HTR-8/SVneo (cell line): ENCODE measurements around the gene CNDP2.
"Not testable (repeated sequence)": the region's sequence is repeated elsewhere in the genome, so short reads cannot be mapped to it uniquely, and the experiment has no call there.

Experiments
- DNase-seq: peaks from one replicate; pipeline ENCODE4 v3.0.0; 2011; ENCODE audit warnings: low spot score, mixed read lengths; ENCODE audit not compliant: insufficient read length
- FAIRE-seq: peaks from 2 replicates; lab custom pipeline; 2011; peaks lifted over from hg19 to GRCh38; lab: Jason Lieb, UNC

CNDP2 gene

DNA sequence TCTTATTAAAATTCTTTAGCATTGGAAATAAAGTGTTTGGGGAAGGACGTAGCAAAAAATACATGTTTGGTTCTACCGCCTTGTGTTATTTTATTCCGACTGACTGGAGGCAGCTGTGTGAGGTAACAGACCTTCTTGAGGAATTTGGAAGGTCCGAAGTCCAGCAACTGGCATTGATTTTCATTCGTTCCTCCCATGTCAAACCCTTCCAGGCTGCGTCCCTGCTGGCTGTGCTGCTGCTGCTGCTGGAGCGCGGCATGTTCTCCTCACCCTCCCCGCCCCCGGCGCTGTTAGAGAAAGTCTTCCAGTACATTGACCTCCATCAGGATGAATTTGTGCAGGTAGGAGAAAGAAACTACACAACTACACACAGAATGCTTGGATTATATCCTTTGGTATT is 60.0 kb downstream of the CNDP2 start:
- DNase-seq, result no peak
- FAIRE-seq, result no peak

DNA sequence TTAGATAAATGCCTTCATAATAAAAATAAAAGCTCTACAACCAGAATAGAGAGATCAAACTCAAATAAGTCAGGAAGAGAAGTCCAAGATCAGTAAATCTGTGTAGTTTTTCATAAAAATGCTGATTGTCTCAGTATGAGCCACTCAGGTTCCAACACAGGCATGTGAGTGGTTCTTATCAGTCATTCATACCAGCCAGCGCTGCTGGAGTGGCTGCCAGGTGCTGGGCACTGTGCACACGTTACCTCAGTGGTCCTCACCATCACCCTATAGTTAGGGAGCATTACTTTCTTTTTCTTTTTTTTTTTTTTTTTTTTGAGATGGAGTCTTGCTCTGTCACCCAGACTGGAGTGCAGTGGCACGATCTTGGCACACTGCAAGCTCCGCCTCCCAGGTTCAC is 61.9 kb downstream of the CNDP2 start:
- DNase-seq (no peak), FAIRE-seq (no peak)

DNA sequence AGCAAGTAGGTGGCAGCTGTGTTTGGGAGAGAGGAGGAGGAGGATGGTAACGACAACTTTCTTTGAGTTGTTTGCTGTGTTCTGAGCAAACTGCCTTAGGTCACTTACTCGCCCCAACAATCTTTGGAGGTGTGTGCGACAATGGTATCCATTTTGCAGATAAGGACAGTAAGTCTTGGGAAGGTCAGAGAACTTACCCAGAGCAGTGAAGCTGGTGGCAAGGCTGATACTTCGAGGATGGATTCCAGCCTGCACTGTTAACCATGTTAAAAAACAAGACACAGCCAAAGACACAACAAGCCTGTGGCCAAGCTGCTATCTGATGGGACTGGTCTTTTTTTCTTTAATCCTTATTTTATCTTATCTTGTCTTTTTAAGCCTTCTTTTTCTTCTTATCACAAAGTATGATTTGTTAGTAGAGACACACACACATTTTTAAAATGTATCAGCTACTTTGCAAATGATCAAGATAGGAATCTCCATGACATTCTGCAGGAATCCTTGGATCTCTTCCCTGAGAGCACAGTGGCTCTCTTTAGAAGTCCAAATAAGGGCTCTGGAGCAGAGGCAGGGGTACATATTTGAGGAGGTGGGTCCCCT is 66.1 kb downstream of the CNDP2 start:
- FAIRE-seq (no peak), DNase-seq (no peak)

DNA sequence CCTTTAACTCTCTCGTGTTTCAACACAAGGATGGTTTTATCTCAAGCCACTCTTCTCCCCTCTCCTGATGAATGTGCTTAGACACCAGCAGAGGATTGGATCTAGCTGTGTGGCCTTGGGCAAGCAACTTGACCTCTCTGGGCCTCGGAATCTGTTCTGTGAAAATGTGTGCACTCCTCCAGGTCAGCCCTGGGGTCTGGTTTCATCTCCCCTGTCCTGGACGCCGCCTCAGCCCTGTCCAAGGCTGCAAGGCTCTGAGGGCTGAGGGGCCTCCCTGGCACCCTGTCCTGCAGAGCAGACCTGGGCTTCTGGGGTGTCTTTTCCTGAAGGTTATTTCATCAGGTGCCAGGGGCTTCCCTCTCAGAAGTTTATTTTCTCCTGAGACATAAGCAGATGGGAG is 66.6 kb downstream of the CNDP2 start:
- DNase-seq, result no peak
- no peak for FAIRE-seq

DNA sequence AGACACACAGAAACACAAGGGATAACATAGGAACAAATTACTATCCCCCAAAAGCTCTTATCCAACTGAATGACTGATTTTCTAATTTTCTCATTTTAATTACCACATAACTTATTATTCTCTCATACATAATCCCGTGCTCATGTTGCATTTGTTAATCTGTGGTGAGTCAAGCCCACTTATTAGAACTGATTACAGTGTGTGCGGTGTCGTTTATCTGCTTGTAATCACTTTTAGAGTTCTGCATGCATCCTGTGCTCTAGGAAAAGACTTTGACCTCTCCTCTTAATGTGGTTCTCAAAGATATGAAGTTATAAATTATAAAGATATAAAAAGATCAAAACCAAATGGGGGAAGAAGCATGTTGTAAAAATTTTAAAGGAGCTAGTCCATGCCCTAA is 67.8 kb downstream of the CNDP2 start:
- no peak for FAIRE-seq
- DNase-seq, result no peak

DNA sequence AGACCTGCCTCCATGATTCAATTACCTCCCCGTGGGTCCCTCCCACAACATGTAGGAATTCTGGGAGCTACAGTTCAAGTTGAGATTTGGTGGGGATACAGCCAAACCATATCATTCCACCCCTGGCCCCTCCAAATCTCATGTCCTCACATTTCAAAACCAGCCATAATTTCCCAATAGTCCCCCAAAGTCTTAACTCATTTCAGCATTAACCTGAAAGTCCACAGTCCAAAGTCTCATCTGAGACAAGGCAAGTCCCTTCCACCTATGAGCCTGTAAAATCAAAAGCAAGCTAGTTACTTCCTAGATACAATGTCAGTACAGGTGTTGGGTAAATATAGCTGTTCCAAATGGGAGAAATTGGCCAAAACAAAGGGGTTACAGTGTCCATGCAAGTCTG is 69.0 kb downstream of the CNDP2 start:
- not testable (repeated sequence) for DNase-seq, FAIRE-seq

DNA sequence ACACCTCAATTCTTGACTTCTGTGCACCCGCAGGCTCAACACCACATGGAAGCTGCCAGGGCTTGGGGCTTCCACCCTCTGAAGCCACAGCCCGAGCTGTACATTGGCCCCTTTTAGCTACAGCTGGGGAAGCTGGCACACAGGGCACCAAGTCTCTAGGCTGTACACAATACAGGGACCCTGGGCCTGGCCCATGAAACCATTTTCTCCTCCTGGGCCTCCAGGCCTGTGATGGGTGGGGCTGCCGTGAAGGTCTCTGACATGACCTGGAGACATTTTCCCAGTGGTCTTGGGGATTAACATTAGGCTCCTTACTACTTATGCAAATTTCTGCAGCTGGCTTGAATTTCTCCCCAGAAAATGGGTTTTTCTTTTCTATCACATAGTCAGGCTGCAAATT is 69.8 kb downstream of the CNDP2 start:
- not testable (repeated sequence) for DNase-seq, FAIRE-seq

DNA sequence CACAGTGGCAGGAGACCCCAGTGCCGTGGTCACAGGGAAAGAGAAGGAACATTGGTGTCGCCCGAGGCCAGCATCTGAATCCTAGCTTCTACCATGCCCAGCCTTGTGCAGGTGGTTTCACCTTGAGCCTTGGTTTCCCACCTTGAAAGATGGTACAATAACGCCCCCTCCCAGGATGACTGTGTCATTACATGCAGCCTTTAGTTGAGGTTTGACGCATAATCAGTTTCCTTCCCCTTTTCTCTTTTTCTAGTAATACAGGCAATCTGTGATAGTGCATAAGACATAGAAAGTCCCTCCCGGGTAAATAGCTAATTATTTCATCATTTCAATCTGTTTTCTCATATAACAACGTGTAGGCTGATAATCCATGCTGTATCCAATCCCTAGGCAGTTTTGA is 71.7 kb downstream of the CNDP2 start:
- no peak for FAIRE-seq
- no peak for DNase-seq

DNA sequence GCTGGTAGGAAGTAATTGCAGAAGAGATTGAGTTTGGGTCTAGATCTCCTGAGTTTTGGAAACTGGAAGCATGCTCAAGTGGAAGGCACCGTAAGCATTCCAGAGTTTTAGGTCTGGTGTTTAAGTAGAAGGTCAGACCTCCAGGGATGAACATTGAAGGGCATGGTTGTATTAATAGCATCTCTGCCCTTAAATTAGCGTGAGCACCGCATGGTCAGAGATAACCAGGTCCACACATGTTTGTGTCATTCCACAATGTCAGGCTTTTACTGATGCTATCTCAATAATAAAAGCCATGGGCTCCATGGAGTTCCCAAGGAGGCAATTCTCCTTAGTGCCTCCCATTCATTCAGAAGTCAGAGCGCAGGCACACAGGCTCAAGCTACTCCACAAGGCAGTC is 73.2 kb downstream of the CNDP2 start:
- no peak for FAIRE-seq
- DNase-seq, result no peak

DNA sequence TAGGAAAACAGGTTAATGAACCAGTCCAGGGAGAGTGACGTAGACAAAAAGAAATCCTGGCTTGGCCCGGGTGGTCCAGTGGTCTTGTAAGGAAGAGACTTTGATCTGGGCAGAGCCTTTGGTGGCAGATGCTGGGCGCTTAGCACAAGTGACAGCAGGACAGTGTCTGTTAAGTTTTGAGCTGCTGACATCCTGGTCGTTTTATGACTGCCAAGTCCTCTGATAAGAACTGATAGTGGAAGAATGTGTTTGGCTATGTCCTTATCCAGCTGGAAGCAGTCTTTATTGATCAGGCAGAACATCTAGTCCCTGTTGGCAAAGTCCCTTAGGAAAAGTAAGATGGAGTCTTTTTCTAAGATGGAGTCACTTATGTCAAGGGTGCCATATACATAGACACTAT is 74.1 kb downstream of the CNDP2 start:
- FAIRE-seq, result no peak
- DNase-seq, result no peak

DNA sequence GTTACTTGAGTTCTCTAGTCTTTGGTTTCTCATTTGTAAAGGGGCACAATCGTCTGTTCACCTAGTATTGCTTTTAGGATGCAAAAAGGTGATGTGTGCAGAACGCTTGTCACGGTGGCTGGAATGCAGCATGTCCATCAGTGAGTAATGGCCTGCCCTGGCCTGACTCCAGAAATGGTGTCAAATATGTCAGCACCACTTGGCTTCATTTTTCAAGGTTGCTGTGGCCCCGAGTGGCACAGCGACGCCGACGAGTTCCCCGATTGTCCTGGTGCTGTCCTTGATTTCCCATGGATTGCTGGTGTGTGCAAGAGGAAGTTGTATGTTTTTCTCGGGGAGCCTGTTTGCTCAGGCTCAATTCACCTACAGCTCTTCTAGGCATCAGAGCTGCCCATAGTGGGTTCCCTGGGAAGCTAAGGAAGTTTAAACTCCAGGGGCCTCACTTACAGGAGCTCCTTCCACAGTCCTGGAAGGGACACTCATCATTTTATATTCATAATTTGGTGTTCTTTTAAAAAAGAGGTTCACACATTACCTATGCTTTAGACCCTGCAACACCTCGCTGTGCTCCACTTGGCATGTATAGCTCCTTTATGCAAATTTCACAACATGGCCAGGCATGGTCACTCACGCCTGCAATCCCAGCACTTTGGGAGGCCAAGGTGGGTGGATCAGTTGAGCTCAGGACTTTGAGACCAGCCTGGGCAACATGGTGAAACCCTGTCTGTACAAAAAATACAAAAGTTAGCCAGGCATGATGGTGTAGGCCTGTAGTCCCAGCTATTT is 75.9 kb downstream of the CNDP2 start:
- no peak for FAIRE-seq

DNA sequence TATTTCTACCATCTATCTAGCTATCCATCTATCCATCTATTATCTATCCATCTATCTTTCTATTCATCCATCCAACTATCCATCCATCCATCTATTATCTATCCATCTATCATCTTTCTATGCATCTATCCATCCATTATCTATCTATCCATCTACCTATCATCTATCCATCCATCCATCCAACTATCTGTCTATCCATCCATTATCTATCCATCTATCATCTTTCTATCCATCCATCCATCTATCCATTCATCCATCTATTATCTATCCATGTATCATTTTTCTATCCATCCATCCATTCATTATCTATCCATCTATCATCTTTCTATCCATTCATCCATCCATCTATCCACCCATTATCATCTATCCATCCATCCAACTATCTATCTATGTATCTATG is 76.9 kb downstream of the CNDP2 start:
- FAIRE-seq (no peak), DNase-seq (no peak)

More for the DNA sequence above, 75.9 kb downstream of the CNDP2 start:
- no peak for DNase-seq
